Measurements from ENCODE around the gene MRPS23. TPM values are rescaled to one million over a fixed set of nuclear protein-coding genes. Genes with fewer than 3 reads are reported as not detected.

Gene MRPS23
- total and polyA plus RNA-seq, 2 of the 13 experiments (the other 11 are each of a cell fraction or from before 2014, with no cell fraction given), result 63.2 to 181 TPM

DNA sequence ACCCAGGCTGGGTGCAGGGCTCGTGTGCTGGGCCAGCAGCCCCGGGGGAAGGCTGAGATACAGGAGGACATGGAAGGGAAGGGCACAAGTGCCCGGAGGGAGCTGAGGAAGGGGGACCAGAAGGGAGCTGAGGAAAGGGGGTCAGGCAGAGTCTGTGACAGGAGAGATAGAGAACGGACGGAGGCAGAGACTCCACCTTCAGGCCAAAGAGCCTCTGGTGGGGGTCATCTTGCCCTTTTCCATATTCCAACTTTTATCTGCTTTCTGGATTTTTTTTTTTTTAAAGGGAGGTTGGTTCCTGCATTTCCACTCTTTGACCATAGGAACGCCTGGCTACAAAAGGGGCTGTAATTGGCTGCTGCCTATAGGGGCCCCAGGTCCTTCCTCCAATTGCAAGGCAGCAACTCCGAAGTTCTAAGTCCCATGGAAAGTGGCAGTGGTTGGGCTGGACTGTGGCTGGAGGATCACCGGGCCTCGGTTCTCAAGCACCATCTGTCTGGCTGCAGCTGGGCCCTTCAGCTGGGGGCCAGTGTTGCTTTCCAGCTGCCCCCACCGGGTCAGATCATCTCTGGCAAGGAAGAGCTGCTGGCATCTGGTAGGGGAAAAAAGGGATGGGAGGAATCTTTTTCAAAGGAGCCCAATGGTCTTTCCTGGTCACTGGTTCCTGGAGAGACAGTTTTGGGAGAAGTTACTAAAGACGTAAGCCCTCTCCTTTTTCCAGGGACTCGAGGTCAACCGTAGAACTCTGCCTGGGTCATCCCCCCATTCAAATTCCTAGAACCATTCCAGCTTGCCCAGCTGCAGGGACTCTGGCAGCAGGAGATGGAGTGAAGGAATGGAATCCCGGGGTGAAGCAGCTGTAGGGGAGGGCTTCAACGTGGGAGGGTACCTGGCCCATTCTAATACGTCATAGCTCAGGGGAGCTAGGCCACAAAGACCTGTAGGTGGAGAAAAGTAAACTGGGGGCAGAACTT lies 13.1 kb upstream of the MRPS23 start (continued):
- TF ChIP-seq SMARCC2 (IDR thresholded peaks at IDR 0.05), result no peak
- TF ChIP-seq ARID3A (IDR thresholded peaks at IDR 0.05; ENCODE audit: low read depth, low read length), result no peak
- TF ChIP-seq FIP1L1 (IDR thresholded peaks at IDR 0.05; ENCODE audit: borderline replicate concordance, insufficient read depth, low read depth, low read length), result no peak
- TF ChIP-seq GATAD1 (CRISPR knock-in tag; IDR thresholded peaks at IDR 0.05), result peak; percentile 82
- no peak for TF ChIP-seq RFXANK (CRISPR knock-in tag; IDR thresholded peaks at IDR 0.05)
- no peak for TF ChIP-seq POLR2AphosphoS2 (IDR thresholded peaks at IDR 0.05; ENCODE audit: low read depth, low read length)
- no peak for TF ChIP-seq NAIF1 (CRISPR knock-in tag; IDR thresholded peaks at IDR 0.05; ENCODE audit: borderline replicate concordance)
- no peak for TF ChIP-seq ZNF768 (CRISPR knock-in tag; IDR thresholded peaks at IDR 0.05)
- TF ChIP-seq RFX5 (IDR thresholded peaks at IDR 0.05; ENCODE audit: low read depth, low read length), result no peak; the same call in 1 of the 2 replicates
- no peak for TF ChIP-seq ZNF383 (CRISPR knock-in tag; IDR thresholded peaks at IDR 0.05; ENCODE audit: borderline replicate concordance)
- no peak for TF ChIP-seq ZNF577 (CRISPR knock-in tag; IDR thresholded peaks at IDR 0.05; ENCODE audit: borderline replicate concordance, low read depth)
- TF ChIP-seq U2AF1 (optimal IDR thresholded peaks at IDR 0.05; ENCODE audit: low read depth, low read length), result no peak
- TF ChIP-seq ZNF746 (CRISPR knock-in tag; IDR thresholded peaks at IDR 0.05), result no peak
- no peak for TF ChIP-seq THRA (CRISPR knock-in tag; IDR thresholded peaks at IDR 0.05; ENCODE audit: borderline replicate concordance)
- peak; percentile 87 for TF ChIP-seq MED8 (CRISPR knock-in tag; IDR thresholded peaks at IDR 0.05; ENCODE audit: insufficient replicate concordance)
- no peak; the same call in 1 of the 2 replicates for TF ChIP-seq ZNF556 (CRISPR knock-in tag; IDR thresholded peaks at IDR 0.05; ENCODE audit: borderline replicate concordance)
- TF ChIP-seq ELF3 (CRISPR knock-in tag; IDR thresholded peaks at IDR 0.05), result peak; percentile 12; the same call in 1 of the 2 replicates
- peak; percentile 63; the same call in 1 of the 2 replicates for TF ChIP-seq PHF20 (CRISPR knock-in tag; IDR thresholded peaks at IDR 0.05)
- peak; percentile 19; the same call in 1 of the 2 replicates for TF ChIP-seq ZNF441 (CRISPR knock-in tag; IDR thresholded peaks at IDR 0.05; ENCODE audit: borderline replicate concordance)
- no peak for TF ChIP-seq SNAPC5 (CRISPR knock-in tag; IDR thresholded peaks at IDR 0.05; ENCODE audit: borderline replicate concordance)
- TF ChIP-seq, protein P1, sequence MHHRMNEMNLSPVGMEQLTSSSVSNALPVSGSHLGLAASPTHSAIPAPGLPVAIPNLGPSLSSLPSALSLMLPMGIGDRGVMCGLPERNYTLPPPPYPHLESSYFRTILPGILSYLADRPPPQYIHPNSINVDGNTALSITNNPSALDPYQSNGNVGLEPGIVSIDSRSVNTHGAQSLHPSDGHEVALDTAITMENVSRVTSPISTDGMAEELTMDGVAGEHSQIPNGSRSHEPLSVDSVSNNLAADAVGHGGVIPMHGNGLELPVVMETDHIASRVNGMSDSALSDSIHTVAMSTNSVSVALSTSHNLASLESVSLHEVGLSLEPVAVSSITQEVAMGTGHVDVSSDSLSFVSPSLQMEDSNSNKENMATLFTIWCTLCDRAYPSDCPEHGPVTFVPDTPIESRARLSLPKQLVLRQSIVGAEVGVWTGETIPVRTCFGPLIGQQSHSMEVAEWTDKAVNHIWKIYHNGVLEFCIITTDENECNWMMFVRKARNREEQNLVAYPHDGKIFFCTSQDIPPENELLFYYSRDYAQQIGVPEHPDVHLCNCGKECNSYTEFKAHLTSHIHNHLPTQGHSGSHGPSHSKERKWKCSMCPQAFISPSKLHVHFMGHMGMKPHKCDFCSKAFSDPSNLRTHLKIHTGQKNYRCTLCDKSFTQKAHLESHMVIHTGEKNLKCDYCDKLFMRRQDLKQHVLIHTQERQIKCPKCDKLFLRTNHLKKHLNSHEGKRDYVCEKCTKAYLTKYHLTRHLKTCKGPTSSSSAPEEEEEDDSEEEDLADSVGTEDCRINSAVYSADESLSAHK (CRISPR knock-in tag; IDR thresholded peaks at IDR 0.05; ENCODE audit: borderline replicate concordance), result no peak
- no peak for TF ChIP-seq MTF2 (CRISPR knock-in tag; IDR thresholded peaks at IDR 0.05; ENCODE audit: borderline replicate concordance)
- no peak for TF ChIP-seq PHB2 (IDR thresholded peaks at IDR 0.05; ENCODE audit: partially characterized antibody)

Measured in HepG2 (cell line).